ENCODE measurements around the gene ERCC4. TPM values are rescaled to one million over a fixed set of nuclear protein-coding genes. Genes with fewer than 3 reads are reported as not detected.

Gene ERCC4
- total and polyA plus RNA-seq, 2 of the 8 experiments (the other 6 are each of a cell fraction or from before 2014, with no cell fraction given) = 1.6 to 13.2 TPM

DNA sequence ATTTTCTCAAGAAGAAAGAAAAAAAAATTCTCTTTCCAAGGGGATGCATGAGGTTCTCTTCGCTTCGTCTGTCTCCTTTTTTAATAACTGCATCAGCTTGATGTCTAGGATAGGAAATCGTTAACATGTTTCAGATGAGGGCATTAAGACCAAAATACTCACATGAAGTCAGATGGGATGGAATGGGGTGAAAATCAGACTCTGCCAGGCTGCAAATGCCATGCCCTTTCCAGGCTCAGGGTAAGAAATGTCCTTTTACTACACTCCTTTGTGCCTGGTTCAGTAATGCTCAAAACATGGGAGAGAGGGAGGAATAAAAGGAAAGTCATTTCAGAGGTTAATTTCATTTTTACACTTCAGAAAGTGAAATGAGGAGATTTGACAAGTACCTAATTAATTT, 21.7 kb upstream of the ERCC4 start:
- no peak overlapping the region for H2BK120ac ChIP-seq (replicated peaks; ENCODE audit: low read depth, low read length)
- H3K4me1 ChIP-seq (replicated peaks in 1 of 4; ENCODE audit: control insufficient read depth in 3 of 4, insufficient read depth in 4 of 4, low read length in 3 of 4) = no peaks in the 10 kb centered on the region
- no peak overlapping the region for H3K4me2 ChIP-seq (ENCODE audit: insufficient read depth in 1 of 2, low read depth in 2 of 2, low read length in 2 of 2)
- no peak overlapping the region for H3K4me3 ChIP-seq (ENCODE audit: extremely low read depth in 1 of 4, insufficient read depth in 2 of 4, low read depth in 3 of 4, low read length in 4 of 4)
- no peak overlapping the region for H3K27ac ChIP-seq (ENCODE audit: low read depth, low read length)
- no peak overlapping the region for H3K14ac ChIP-seq (ENCODE audit: insufficient read length)
- CTCF ChIA-PET (ENCODE audit: partially characterized antibody) = interaction anchor here (1.6 kb wide), 1 partner anchor 28 kb away, joined by 4 read pairs; no protein-coding TSS in a partner anchor
- no peak overlapping the region for H2BK5ac ChIP-seq (ENCODE audit: low read depth, low read length)
- FAIRE-seq = no peak
- H4K8ac ChIP-seq (ENCODE audit: extremely low read depth, insufficient read depth, low read length) = no peak overlapping the region
- POLR2A ChIA-PET (ENCODE audit: partially characterized antibody) = no interaction called here
- H2AFZ ChIP-seq (ENCODE audit: low read length) = no peak overlapping the region
- H3K18ac ChIP-seq (ENCODE audit: extremely low read depth, low read length) = no peak overlapping the region
- no peak overlapping the region for H3K23ac ChIP-seq (ENCODE audit: insufficient read length)
- H3K79me1 ChIP-seq (ENCODE audit: low read depth, low read length) = no peaks in the 10 kb centered on the region
- no peaks in the 10 kb centered on the region for H4K20me1 ChIP-seq (replicated peaks in 1 of 2; ENCODE audit: control insufficient read depth in 1 of 2, insufficient read depth in 2 of 2, low read length in 2 of 2)
- H3K9ac ChIP-seq (replicated peaks in 1 of 4; ENCODE audit: extremely low read depth in 1 of 4, low read depth in 3 of 4, low read length in 3 of 4) = no peak overlapping the region
- TF ChIP-seq, protein P1, sequence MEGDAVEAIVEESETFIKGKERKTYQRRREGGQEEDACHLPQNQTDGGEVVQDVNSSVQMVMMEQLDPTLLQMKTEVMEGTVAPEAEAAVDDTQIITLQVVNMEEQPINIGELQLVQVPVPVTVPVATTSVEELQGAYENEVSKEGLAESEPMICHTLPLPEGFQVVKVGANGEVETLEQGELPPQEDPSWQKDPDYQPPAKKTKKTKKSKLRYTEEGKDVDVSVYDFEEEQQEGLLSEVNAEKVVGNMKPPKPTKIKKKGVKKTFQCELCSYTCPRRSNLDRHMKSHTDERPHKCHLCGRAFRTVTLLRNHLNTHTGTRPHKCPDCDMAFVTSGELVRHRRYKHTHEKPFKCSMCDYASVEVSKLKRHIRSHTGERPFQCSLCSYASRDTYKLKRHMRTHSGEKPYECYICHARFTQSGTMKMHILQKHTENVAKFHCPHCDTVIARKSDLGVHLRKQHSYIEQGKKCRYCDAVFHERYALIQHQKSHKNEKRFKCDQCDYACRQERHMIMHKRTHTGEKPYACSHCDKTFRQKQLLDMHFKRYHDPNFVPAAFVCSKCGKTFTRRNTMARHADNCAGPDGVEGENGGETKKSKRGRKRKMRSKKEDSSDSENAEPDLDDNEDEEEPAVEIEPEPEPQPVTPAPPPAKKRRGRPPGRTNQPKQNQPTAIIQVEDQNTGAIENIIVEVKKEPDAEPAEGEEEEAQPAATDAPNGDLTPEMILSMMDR (IDR thresholded peaks at IDR 0.05; ENCODE audit: control extremely low read depth in 1 of 3, insufficient read depth in 1 of 3, low read depth in 1 of 3, low read length in 3 of 3) = no peak
- TF ChIP-seq GTF2F1 (IDR thresholded peaks at IDR 0.05; ENCODE audit: borderline replicate concordance, low read depth, low read length) = no peak
- no peak for TF ChIP-seq EP300 (IDR thresholded peaks at IDR 0.05; ENCODE audit: borderline replicate concordance in 1 of 2, low read depth in 2 of 2, low read length in 2 of 2)
- no peak for TF ChIP-seq BRCA1 (IDR thresholded peaks at IDR 0.05; ENCODE audit: low read depth, low read length)
- TF ChIP-seq HDAC6 (IDR thresholded peaks at IDR 0.05; ENCODE audit: low read depth, low read length) = no peak
- TF ChIP-seq SIX5 (IDR thresholded peaks at IDR 0.05; ENCODE audit: low read depth, low read length) = no peak
- TF ChIP-seq CTBP2 (IDR thresholded peaks at IDR 0.05; ENCODE audit: borderline replicate concordance, insufficient read depth, insufficient read length, low read length) = no peak
- no peak for TF ChIP-seq CHD2 (IDR thresholded peaks at IDR 0.05; ENCODE audit: low read length)
- H3K36me3 ChIP-seq (ENCODE audit: control insufficient read depth in 2 of 4, insufficient read depth in 4 of 4, low read length in 3 of 4) = no peaks in the 10 kb centered on the region
- H3K23me2 ChIP-seq (ENCODE audit: low read depth, low read length) = no peaks in the 10 kb centered on the region
- no peak overlapping the region for H4K5ac ChIP-seq (ENCODE audit: insufficient read length, low read depth, low read length)
- H2BK20ac ChIP-seq (ENCODE audit: low read length) = no peak overlapping the region
- peaks cover 6 to 9% of the 10 kb centered on the region in 2 experiments for H3K9me3 ChIP-seq (ENCODE audit: insufficient read depth in 2 of 2, low read depth in 1 of 2, low read length in 1 of 2)
- no peak for DNase-seq (ENCODE audit: low read depth in 1 of 2, low spot score in 2 of 2)
- H3K56ac ChIP-seq (replicated peaks; ENCODE audit: insufficient read length, low read depth, low read length) = no peak overlapping the region
- H3K4ac ChIP-seq (replicated peaks; ENCODE audit: insufficient read length, low read depth, low read length) = no peak overlapping the region
- H3K27me3 ChIP-seq (replicated peaks in 1 of 4; ENCODE audit: control insufficient read depth in 3 of 4, extremely low read depth in 1 of 4, insufficient read depth in 3 of 4, low read length in 3 of 4) = no peaks in the 10 kb centered on the region; a peak in 1 of 7 replicates
- H2BK12ac ChIP-seq (ENCODE audit: low read depth, low read length) = no peak overlapping the region
- no peaks in the 10 kb centered on the region for H3K79me2 ChIP-seq (ENCODE audit: control insufficient read depth in 1 of 2, insufficient read depth in 2 of 2, low read length in 2 of 2)
- 91% methylated on average over 3 of the region's 3 CpGs; no CpG with 5 or more reads in 1 of the 2 experiments for WGBS, 2 experiments (ENCODE audit: extremely low coverage in 1 of 2, insufficient coverage in 1 of 2, insufficient read length in 1 of 2, insufficient replicate concordance in 2 of 2, low coverage in 1 of 2, low lambda C conversion rate in 2 of 2, missing lambda C conversion rate in 1 of 2)
- H2AK5ac ChIP-seq (ENCODE audit: low read depth, low read length) = no peak overlapping the region
- no peak overlapping the region for H4K91ac ChIP-seq (replicated peaks; ENCODE audit: insufficient read length, low read length)
- H2BK15ac ChIP-seq (ENCODE audit: low read length) = no peak overlapping the region
